H1 (cell line): ENCODE results near the gene MRI1.

Experiments
- POLR2A ChIP-seq, 2 experiments: IDR thresholded peaks; 1 replicate in 1 of 2; 2 replicates in 1 of 2; pipeline ENCODE4 v1.6.1; 2011; ENCODE audit warnings: low read depth in 2 of 2, low read length in 2 of 2, mild to moderate bottlenecking in 2 of 2; ENCODE audit errors: control extremely low read depth in 1 of 2
- TF ChIP-seq, protein P1 (sequence below), 3 experiments: IDR thresholded peaks; 1 replicate in 2 of 3; 2 replicates in 1 of 3; pipeline versions ENCODE4 v1.5.1 to v1.6.1; 2011; ENCODE audit warnings: low read length in 3 of 3, mild to moderate bottlenecking in 3 of 3, inconsistent platforms in 2 of 3, low read depth in 1 of 3, moderate library complexity in 1 of 3; ENCODE audit not compliant: insufficient read depth in 1 of 3; ENCODE audit errors: control extremely low read depth in 1 of 3

DNA sequence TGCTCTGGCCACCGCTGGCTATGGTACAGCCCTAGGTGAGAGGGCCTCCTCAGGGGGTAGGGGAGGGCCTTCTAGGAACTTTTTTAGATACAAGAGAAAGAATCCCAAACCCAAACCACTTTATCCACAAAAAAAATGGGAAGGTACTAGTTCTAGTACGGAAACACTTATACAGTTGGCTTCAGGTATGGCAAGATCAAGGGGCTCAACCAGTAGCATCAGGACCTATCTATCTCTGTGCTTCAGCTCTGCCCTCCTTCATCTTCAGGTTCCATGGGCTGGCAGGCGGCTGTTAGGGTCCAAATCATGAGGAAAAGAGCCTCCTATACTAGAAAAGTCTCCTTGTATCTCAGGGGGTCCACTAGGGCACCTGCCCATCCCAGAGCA, 1.8 kb downstream of the MRI1 start:
- TF ChIP-seq, protein P1, sequence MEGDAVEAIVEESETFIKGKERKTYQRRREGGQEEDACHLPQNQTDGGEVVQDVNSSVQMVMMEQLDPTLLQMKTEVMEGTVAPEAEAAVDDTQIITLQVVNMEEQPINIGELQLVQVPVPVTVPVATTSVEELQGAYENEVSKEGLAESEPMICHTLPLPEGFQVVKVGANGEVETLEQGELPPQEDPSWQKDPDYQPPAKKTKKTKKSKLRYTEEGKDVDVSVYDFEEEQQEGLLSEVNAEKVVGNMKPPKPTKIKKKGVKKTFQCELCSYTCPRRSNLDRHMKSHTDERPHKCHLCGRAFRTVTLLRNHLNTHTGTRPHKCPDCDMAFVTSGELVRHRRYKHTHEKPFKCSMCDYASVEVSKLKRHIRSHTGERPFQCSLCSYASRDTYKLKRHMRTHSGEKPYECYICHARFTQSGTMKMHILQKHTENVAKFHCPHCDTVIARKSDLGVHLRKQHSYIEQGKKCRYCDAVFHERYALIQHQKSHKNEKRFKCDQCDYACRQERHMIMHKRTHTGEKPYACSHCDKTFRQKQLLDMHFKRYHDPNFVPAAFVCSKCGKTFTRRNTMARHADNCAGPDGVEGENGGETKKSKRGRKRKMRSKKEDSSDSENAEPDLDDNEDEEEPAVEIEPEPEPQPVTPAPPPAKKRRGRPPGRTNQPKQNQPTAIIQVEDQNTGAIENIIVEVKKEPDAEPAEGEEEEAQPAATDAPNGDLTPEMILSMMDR (IDR thresholded peaks at IDR 0.05; ENCODE audit: control extremely low read depth in 1 of 3, insufficient read depth in 1 of 3, low read depth in 1 of 3, low read length in 3 of 3), result no peak
- no peak for TF ChIP-seq POLR2A (IDR thresholded peaks at IDR 0.05; ENCODE audit: control extremely low read depth in 1 of 2, low read depth in 2 of 2, low read length in 2 of 2)
